Duodenal mucosa (tissue), 2 donors: Measurements from ENCODE around the gene FAM219A.
A peak's percentile ranks its signal among the peaks of the same experiment; 100 is the strongest.

Experiments
- H3K27ac ChIP-seq: one replicate; pipeline ENCODE4 v1.7.0; 2013; ENCODE audit warnings: low read depth, low read length
- H3K27me3 ChIP-seq, 2 donors: one replicate each; pipeline ENCODE4 v1.7.0; 2013; ENCODE audit warnings: low read length in 2 of 2, control low read depth in 1 of 2; ENCODE audit not compliant: insufficient read depth in 2 of 2, control insufficient read depth in 1 of 2
- H3K36me3 ChIP-seq, 2 donors: one replicate each; pipeline ENCODE4 v1.7.0; 2013; ENCODE audit warnings: low read length in 2 of 2, control low read depth in 1 of 2; ENCODE audit not compliant: insufficient read depth in 2 of 2, control insufficient read depth in 1 of 2
- H3K4me1 ChIP-seq, 2 donors: one replicate each; pipeline ENCODE4 v1.7.0; 2013; ENCODE audit warnings: low read length in 2 of 2, control low read depth in 1 of 2; ENCODE audit not compliant: insufficient read depth in 2 of 2, control insufficient read depth in 1 of 2
- H3K4me3 ChIP-seq, 2 donors: one replicate each; pipeline ENCODE4 v1.7.0; 2013; ENCODE audit warnings: low read length in 2 of 2, low read depth in 1 of 2
- H3K9ac ChIP-seq, 2 donors: one replicate each; pipeline ENCODE4 v1.7.0; 2013; ENCODE audit warnings: low read length in 2 of 2, low read depth in 1 of 2
- H3K9me3 ChIP-seq, 2 donors: one replicate each; pipeline ENCODE4 v1.7.0; 2013; ENCODE audit warnings: low read length in 2 of 2, control low read depth in 1 of 2; ENCODE audit not compliant: control insufficient read depth in 1 of 2

Gene FAM219A

GRCh38 chr9:34458013-34458958 is at the start of gene FAM219A, which contains the start of gene DNAI1:
TSS of gene FAM219A (minus strand) at chr9:34458570. CDS start at chr9:34458263, 307 bp downstream.
TSS of gene DNAI1 (plus strand) at chr9:34458805. CDS start at chr9:34459006, 201 bp downstream.
- H3K4me1 ChIP-seq = peaks cover 11 to 17% of the 10 kb centered on the region in 2 donors

GRCh38 chr9:34507966-34508365 is 49.6 kb upstream of the FAM219A start:
- H3K27ac ChIP-seq = no peak overlapping the region
- no peaks in the 10 kb centered on the region for H3K27me3 ChIP-seq
- no peaks in the 10 kb centered on the region for H3K9me3 ChIP-seq

More at GRCh38 chr9:34458013-34458958, at the start of gene FAM219A, which contains the start of gene DNAI1:
- no peaks in the 10 kb centered on the region for H3K36me3 ChIP-seq
- H3K4me3 ChIP-seq = peak within 1 kb of the TSS; percentile 75 to 89
- no peak within 1 kb of the TSS for H3K27ac ChIP-seq
- H3K27me3 ChIP-seq = peaks cover 16 to 19% of the 10 kb centered on the region in 2 donors
- H3K9me3 ChIP-seq = no peaks in the 10 kb centered on the region
- H3K9ac ChIP-seq = peak within 1 kb of the TSS; percentile 73 to 76

GRCh38 chr9:34507556-34507955 is 49.2 kb upstream of the FAM219A start:
- H3K36me3 ChIP-seq = no peaks in the 10 kb centered on the region
- no peak overlapping the region for H3K27ac ChIP-seq
- peaks cover 9 to 11% of the 10 kb centered on the region in 2 donors for H3K4me1 ChIP-seq

More at GRCh38 chr9:34507966-34508365, 49.6 kb upstream of the FAM219A start:
- Histone ChIP-seq H3K4me1 (peaks cover 9 to 11% of the 10 kb centered on the region in 2 donors), H3K4me3 (no peak overlapping the region), H3K36me3 (no peaks in the 10 kb centered on the region), H3K9ac (no peak overlapping the region)

GRCh38 chr9:34506623-34507022 is 48.3 kb upstream of the FAM219A start:
- Histone ChIP-seq H3K4me1 (peaks cover 9% of the 10 kb centered on the region in 2 donors), H3K9me3 (no peaks in the 10 kb centered on the region), H3K9ac (no peak overlapping the region), H3K27me3 (no peaks in the 10 kb centered on the region), H3K4me3 (no peak overlapping the region), H3K36me3 (no peaks in the 10 kb centered on the region), H3K27ac (no peak overlapping the region)

More at GRCh38 chr9:34507556-34507955, 49.2 kb upstream of the FAM219A start:
- H3K27me3 ChIP-seq = no peaks in the 10 kb centered on the region
- H3K9me3 ChIP-seq = no peaks in the 10 kb centered on the region
- H3K4me3 ChIP-seq = no peak overlapping the region
- no peak overlapping the region for H3K9ac ChIP-seq

- Histone ChIP-seq H3K4me3 (no peak overlapping the region), H3K27me3 (no peaks in the 10 kb centered on the region), H3K9ac (no peak overlapping the region), H3K4me1 (peaks cover 0 to 2% of the 10 kb centered on the region in 2 donors), H3K27ac (no peak overlapping the region), H3K9me3 (no peaks in the 10 kb centered on the region), H3K36me3 (no peaks in the 10 kb centered on the region)
Measured at GRCh38 chr9:34505370-34506120, 47.2 kb upstream of the FAM219A start.

GRCh38 chr9:34503406-34503805 is 45.0 kb upstream of the FAM219A start:
- H3K36me3 ChIP-seq = no peaks in the 10 kb centered on the region
- H3K4me1 ChIP-seq = no peaks in the 10 kb centered on the region
- no peaks in the 10 kb centered on the region for H3K27me3 ChIP-seq
- no peak overlapping the region for H3K4me3 ChIP-seq
- H3K27ac ChIP-seq = no peak overlapping the region
- H3K9me3 ChIP-seq = no peaks in the 10 kb centered on the region
- no peak overlapping the region for H3K9ac ChIP-seq

GRCh38 chr9:34502891-34503290 is 44.5 kb upstream of the FAM219A start:
- Histone ChIP-seq H3K36me3 (no peaks in the 10 kb centered on the region), H3K27ac (no peak overlapping the region), H3K9me3 (no peaks in the 10 kb centered on the region), H3K4me3 (no peak overlapping the region), H3K27me3 (no peaks in the 10 kb centered on the region), H3K9ac (no peak overlapping the region), H3K4me1 (no peaks in the 10 kb centered on the region)

GRCh38 chr9:34502471-34502870 is 44.1 kb upstream of the FAM219A start:
- Histone ChIP-seq H3K36me3 (no peaks in the 10 kb centered on the region), H3K27me3 (no peaks in the 10 kb centered on the region), H3K9ac (no peak overlapping the region), H3K9me3 (no peaks in the 10 kb centered on the region), H3K4me1 (no peaks in the 10 kb centered on the region), H3K4me3 (no peak overlapping the region), H3K27ac (no peak overlapping the region)

- no peaks in the 10 kb centered on the region for H3K9me3 ChIP-seq
- H3K27ac ChIP-seq = no peak overlapping the region
- H3K4me1 ChIP-seq = no peaks in the 10 kb centered on the region
- no peak overlapping the region for H3K4me3 ChIP-seq
- no peaks in the 10 kb centered on the region for H3K27me3 ChIP-seq
- H3K9ac ChIP-seq = no peak overlapping the region
- H3K36me3 ChIP-seq = no peaks in the 10 kb centered on the region
Measured at GRCh38 chr9:34501889-34502425, 43.6 kb upstream of the FAM219A start.
